ENCODE measurements around the gene PLTP. TPM values are rescaled to one million over a fixed set of nuclear protein-coding genes. Genes with fewer than 3 reads are reported as not detected.

The PLTP gene
- total RNA-seq, 4 donors from 2014 or later, result 22.2 to 77.3 (median 37.3) TPM

GRCh38 chr20:45852326-45852725, 59.6 kb downstream of the PLTP start:
- no peaks in the 10 kb centered on the region for H3K27me3 ChIP-seq
- TF ChIP-seq POLR2A (IDR thresholded peaks at IDR 0.05) (no peak), CTCF (IDR thresholded peaks at IDR 0.05 in 4 of 5, conservative IDR thresholded peaks at IDR 0.05 in 1 of 5) (no peak)
- intact Hi-C loops (cut with DNase I; ENCODE audit: low total_unique reads) (no loop called here), in situ Hi-C loops (cut with MboI; ENCODE audit: low sequenced_read_pairs in 4 of 4) (no loop called here)
- no peaks in the 10 kb centered on the region for H3K9me3 ChIP-seq
- DNase-seq (no peak), ATAC-seq (no peak)
- no peak overlapping the region for H3K4me3 ChIP-seq
- H3K27ac ChIP-seq, result no peak overlapping the region
- H3K4me1 ChIP-seq, result peaks cover 24 to 26% of the 10 kb centered on the region in 2 donors
- H3K36me3 ChIP-seq, result peaks cover 0 to 25% of the 10 kb centered on the region in 2 donors

DNA sequence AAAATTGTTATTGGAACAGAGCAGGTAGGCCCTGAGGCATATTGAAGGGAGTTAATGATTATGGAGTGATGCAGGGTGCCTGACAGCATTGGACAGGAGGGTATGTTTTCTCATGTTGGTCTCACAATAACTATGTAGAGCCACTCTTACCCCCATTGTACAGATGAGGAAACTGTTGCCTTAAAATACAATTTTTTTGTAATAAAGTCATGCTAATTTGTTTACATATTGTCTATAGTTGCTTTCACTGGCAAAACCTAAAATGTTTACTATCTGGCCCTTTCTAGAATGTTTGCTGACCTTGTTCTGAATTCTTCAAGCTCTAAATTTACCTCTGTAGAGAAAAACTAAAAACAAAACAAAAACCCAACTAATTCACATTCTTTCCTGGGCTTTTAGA, 60.5 kb downstream of the PLTP start:
- Histone ChIP-seq H3K27me3 (no peaks in the 10 kb centered on the region), H3K4me3 (no peak overlapping the region), H3K9me3 (no peaks in the 10 kb centered on the region), H3K4me1 (peaks cover 23% of the 10 kb centered on the region in 2 donors), H3K36me3 (peaks cover 0 to 28% of the 10 kb centered on the region in 2 donors), H3K27ac (peak overlapping the region in 1 of 4 donors; percentile 47)
- in situ Hi-C loops (cut with MboI; ENCODE audit: low sequenced_read_pairs in 4 of 4), result no loop called here
- intact Hi-C loops (cut with DNase I; ENCODE audit: low total_unique reads), result no loop called here
- ATAC-seq, result no peak
- TF ChIP-seq CTCF (IDR thresholded peaks at IDR 0.05 in 4 of 5, conservative IDR thresholded peaks at IDR 0.05 in 1 of 5) (no peak), POLR2A (IDR thresholded peaks at IDR 0.05) (no peak)
- DNase-seq, result no peak

DNA sequence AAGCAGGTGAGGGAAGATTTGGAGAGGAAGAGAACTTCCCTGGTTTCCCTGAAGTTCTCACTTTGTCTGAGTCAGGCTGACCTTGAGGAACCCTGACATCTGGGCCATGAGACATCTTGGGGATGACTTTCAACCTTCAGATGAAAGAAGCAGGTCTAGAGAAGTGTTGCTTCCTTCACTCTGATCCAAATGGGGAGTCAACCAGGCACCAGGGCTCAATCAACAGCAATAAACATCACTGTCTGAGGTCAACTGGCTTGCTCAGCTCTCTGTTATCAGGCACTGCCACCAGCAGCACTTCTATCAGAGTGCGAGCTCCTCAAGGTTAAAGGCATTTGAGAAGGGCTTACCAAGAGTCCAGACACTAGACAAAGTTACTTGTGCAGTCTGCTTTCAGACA, 61.0 kb downstream of the PLTP start:
- Histone ChIP-seq H3K4me3 (no peak overlapping the region), H3K9me3 (no peaks in the 10 kb centered on the region), H3K27me3 (no peaks in the 10 kb centered on the region), H3K27ac (peak overlapping the region in 1 of 4 donors; percentile 47), H3K4me1 (peaks cover 17 to 18% of the 10 kb centered on the region in 2 donors), H3K36me3 (peaks cover 0 to 34% of the 10 kb centered on the region in 2 donors)
- TF ChIP-seq POLR2A (IDR thresholded peaks at IDR 0.05) (no peak), CTCF (IDR thresholded peaks at IDR 0.05 in 4 of 5, conservative IDR thresholded peaks at IDR 0.05 in 1 of 5) (no peak)
- intact Hi-C loops (cut with DNase I; ENCODE audit: low total_unique reads) (no loop called here), in situ Hi-C loops (cut with MboI; ENCODE audit: low sequenced_read_pairs in 4 of 4) (no loop called here)
- no peak for ATAC-seq
- no peak for DNase-seq

GRCh38 chr20:45850238-45850637, 61.7 kb downstream of the PLTP start:
- DNase-seq (no peak), ATAC-seq (no peak)
- H3K27ac ChIP-seq, result peak overlapping the region in 1 of 4 donors; percentile 47
- TF ChIP-seq POLR2A (IDR thresholded peaks at IDR 0.05), result no peak
- no peak overlapping the region for H3K4me3 ChIP-seq
- H3K27me3 ChIP-seq, result no peaks in the 10 kb centered on the region
- peaks cover 0 to 39% of the 10 kb centered on the region in 2 donors for H3K36me3 ChIP-seq
- H3K9me3 ChIP-seq, result no peaks in the 10 kb centered on the region
- in situ Hi-C loops (cut with MboI; ENCODE audit: low sequenced_read_pairs in 4 of 4), result no loop called here
- H3K4me1 ChIP-seq, result peaks cover 10 to 14% of the 10 kb centered on the region in 2 donors
- intact Hi-C loops (cut with DNase I; ENCODE audit: low total_unique reads), result no loop called here

- no peak for TF ChIP-seq POLR2A (IDR thresholded peaks at IDR 0.05)
- TF ChIP-seq CTCF (IDR thresholded peaks at IDR 0.05 in 4 of 5, conservative IDR thresholded peaks at IDR 0.05 in 1 of 5), result no peak
- peak overlapping the region in 1 of 4 donors; percentile 31 for H3K27ac ChIP-seq
- H3K9me3 ChIP-seq, result no peaks in the 10 kb centered on the region
- no peak for ATAC-seq
- H3K36me3 ChIP-seq, result peaks cover 0 to 51% of the 10 kb centered on the region in 2 donors
- peaks cover 0 to 10% of the 10 kb centered on the region in 2 donors for H3K4me1 ChIP-seq
- DNase-seq, result no peak
- in situ Hi-C loops (cut with MboI; ENCODE audit: low sequenced_read_pairs in 4 of 4) (no loop called here), intact Hi-C loops (cut with DNase I; ENCODE audit: low total_unique reads) (no loop called here)
- H3K27me3 ChIP-seq, result no peaks in the 10 kb centered on the region
- no peak overlapping the region for H3K4me3 ChIP-seq
These were observed 62.9 kb downstream of the PLTP start for GRCh38 chr20:45848969-45849582.

Other genes starting within 250 kb of the PLTP start
- gene WFDC11, start 241.9 kb downstream of the PLTP start, total RNA-seq, result not detected
- not detected for gene WFDC13, start 210.1 kb downstream of the PLTP start, total RNA-seq
- gene WFDC10B, start 207.1 kb downstream of the PLTP start, total RNA-seq, result not detected
- gene SPINT4, start 189.8 kb downstream of the PLTP start, total RNA-seq, result not detected
- gene WFDC3, start 120.3 kb downstream of the PLTP start, total RNA-seq, result not detected
- gene DNTTIP1, start 120.2 kb downstream of the PLTP start, total RNA-seq, result 10 to 100 TPM; 26.1 to 41.9 (median 36.4) TPM
- under 1 TPM in 1 of 4 donors, not detected in 3; 0.84 TPM for gene UBE2C, start 99.5 kb downstream of the PLTP start, total RNA-seq
- gene TNNC2, start 84.8 kb downstream of the PLTP start, total RNA-seq, result 1,000 to 10,000 TPM; 2,919 to 3,968 (median 3,006) TPM
- gene SNX21, start 78.4 kb downstream of the PLTP start, total RNA-seq, result 100 to 1,000 TPM in 2 of 4 donors, 10 to 100 TPM in 2; 35.8 to 114 (median 79.0) TPM
- gene ACOT8, start 54.8 kb downstream of the PLTP start, total RNA-seq, result 10 to 100 TPM; 32.3 to 66.2 (median 41.4) TPM
- gene ZSWIM3, start 54.5 kb downstream of the PLTP start, total RNA-seq, result 1 to 10 TPM; 1.3 to 3.3 (median 2.1) TPM
- 1 to 10 TPM; 5.7 to 8.5 (median 6.9) TPM for gene ZSWIM1, start 30.9 kb downstream of the PLTP start, total RNA-seq
- 1 to 10 TPM in 2 of 4 donors, under 1 TPM in 1, not detected in 1; 0.71 to 4.1 (median 1.8) TPM for gene SPATA25, start 24.5 kb downstream of the PLTP start, total RNA-seq
- gene NEURL2, start 20.9 kb downstream of the PLTP start, total RNA-seq, result 10 to 100 TPM in 2 of 4 donors, 1 to 10 TPM in 2; 4.9 to 24.1 (median 10.2) TPM
- 10 to 100 TPM; 21.9 to 59.2 (median 46.2) TPM for gene CTSA, start 20.8 kb downstream of the PLTP start, total RNA-seq
- gene PCIF1, start 22.5 kb upstream of the PLTP start, total RNA-seq, result 10 to 100 TPM; 32.1 to 51.2 (median 37.0) TPM
- 10 to 100 TPM in 3 of 4 donors, 1 to 10 TPM in 1; 8.3 to 19.1 (median 12.7) TPM for gene ZNF335, start 60.0 kb upstream of the PLTP start, total RNA-seq
- 1 to 10 TPM in 1 of 4 donors, under 1 TPM in 3; 0.51 to 1.4 (median 0.67) TPM for gene MMP9, start 96.8 kb upstream of the PLTP start, total RNA-seq
- gene SLC12A5, start 117.1 kb upstream of the PLTP start, total RNA-seq, result not detected
- gene NCOA5, start 177.8 kb upstream of the PLTP start, total RNA-seq, result 10 to 100 TPM; 14.7 to 21.5 (median 19.0) TPM
- gene CD40, start 206.2 kb upstream of the PLTP start, total RNA-seq, result 10 to 100 TPM in 1 of 4 donors, 1 to 10 TPM in 3; 7.2 to 13.0 (median 8.2) TPM

Measured in gastrocnemius medialis (tissue), 4 donors.